GM21619 (cell line): ENCODE data around the gene FLT3.
"Not testable (repeated sequence)": the region's sequence is repeated elsewhere in the genome, so short reads cannot be mapped to it uniquely, and the experiment has no call there.

Experiments used
- ATAC-seq: cut with Tn5 transposase; IDR thresholded peaks from one replicate; pipeline ENCODE4 v1.9.1; 2021; ENCODE audit not compliant: unreplicated experiment

FLT3 gene

GRCh38 chr13:28005016-28005415 is 95.4 kb downstream of the FLT3 start:
- ATAC-seq: not testable (repeated sequence)

GRCh38 chr13:28002886-28003698 is 97.3 kb downstream of the FLT3 start:
- no peak for ATAC-seq

- ATAC-seq: no peak
Observed at GRCh38 chr13:28001837-28002473, 98.4 kb downstream of the FLT3 start.

- ATAC-seq: no peak
Observed at GRCh38 chr13:28001049-28001448, 99.3 kb downstream of the FLT3 start.

GRCh38 chr13:28000567-28000966 is 99.8 kb downstream of the FLT3 start:
- no peak for ATAC-seq

- no peak for ATAC-seq
Observed at GRCh38 chr13:27997904-27998522, 102.4 kb downstream of the FLT3 start.

- ATAC-seq: no peak
Observed at GRCh38 chr13:27991881-27992280, 108.5 kb downstream of the FLT3 start.

GRCh38 chr13:27988520-27988919 is 111.9 kb downstream of the FLT3 start, which contains the start of gene URAD:
URAD (minus strand) TSS chr13:27988693; CDS start chr13:27988637, 56 bp downstream.
- ATAC-seq: no peak

- ATAC-seq: no peak
Observed at GRCh38 chr13:27985600-27985999, 114.8 kb downstream of the FLT3 start.

- ATAC-seq: no peak
Observed at GRCh38 chr13:27982361-27982760, 118.0 kb downstream of the FLT3 start.

GRCh38 chr13:27981006-27981708 is 119.2 kb downstream of the FLT3 start:
- no peak for ATAC-seq

GRCh38 chr13:27980280-27980998 is 119.9 kb downstream of the FLT3 start:
- ATAC-seq: no peak

- ATAC-seq: no peak
Observed at GRCh38 chr13:27979765-27980279, 120.6 kb downstream of the FLT3 start.

GRCh38 chr13:27979001-27979643 is 121.3 kb downstream of the FLT3 start:
- ATAC-seq: no peak

- no peak for ATAC-seq
Observed at GRCh38 chr13:27978301-27978968, 121.9 kb downstream of the FLT3 start.

GRCh38 chr13:27977476-27978300 is 122.7 kb downstream of the FLT3 start:
- ATAC-seq: no peak

- no peak for ATAC-seq
Observed at GRCh38 chr13:27976362-27977091, 123.8 kb downstream of the FLT3 start.
